ENCODE data around the gene CLDN14. TPM values are rescaled to one million over a fixed set of nuclear protein-coding genes. Genes with fewer than 3 reads are reported as not detected.

CLDN14 gene
- total RNA-seq, 1 experiment from 2014 or later: not detected

DNA sequence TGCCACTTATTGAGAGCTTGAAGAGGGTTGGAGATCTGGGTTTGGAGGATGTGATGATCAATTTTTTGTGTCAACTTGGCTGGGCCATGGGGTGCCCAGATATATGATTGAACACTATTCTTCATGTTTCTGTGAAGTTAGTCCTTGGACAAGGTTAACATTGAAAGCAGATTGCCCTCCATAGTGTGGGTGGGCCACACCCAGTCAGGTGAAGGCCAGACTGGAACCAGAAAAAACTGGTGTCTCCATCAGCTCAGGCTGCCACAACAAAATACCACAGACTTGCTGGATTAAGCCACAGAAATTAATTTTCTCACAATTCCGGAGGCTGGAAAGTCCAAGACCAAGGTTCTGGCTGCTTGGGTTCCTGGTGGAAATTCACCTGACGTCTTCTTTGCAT lies 7.5 kb downstream of the CLDN14 start:
- no peaks in the 10 kb centered on the region for H3K27me3 ChIP-seq (ENCODE audit: control insufficient read depth, insufficient read depth, low read length)
- H3K27ac ChIP-seq (ENCODE audit: low read length): no peak overlapping the region
- DNase-seq (ENCODE audit: low read depth, low spot score) (no peak), ATAC-seq (no peak)
- no TSS peak for BruUV-seq (replicated peaks)
- CTCF ChIA-PET: no interaction called here
- no peaks in the 10 kb centered on the region for H3K36me3 ChIP-seq (ENCODE audit: control insufficient read depth, insufficient read depth, low read length)
- TF ChIP-seq, protein P1, sequence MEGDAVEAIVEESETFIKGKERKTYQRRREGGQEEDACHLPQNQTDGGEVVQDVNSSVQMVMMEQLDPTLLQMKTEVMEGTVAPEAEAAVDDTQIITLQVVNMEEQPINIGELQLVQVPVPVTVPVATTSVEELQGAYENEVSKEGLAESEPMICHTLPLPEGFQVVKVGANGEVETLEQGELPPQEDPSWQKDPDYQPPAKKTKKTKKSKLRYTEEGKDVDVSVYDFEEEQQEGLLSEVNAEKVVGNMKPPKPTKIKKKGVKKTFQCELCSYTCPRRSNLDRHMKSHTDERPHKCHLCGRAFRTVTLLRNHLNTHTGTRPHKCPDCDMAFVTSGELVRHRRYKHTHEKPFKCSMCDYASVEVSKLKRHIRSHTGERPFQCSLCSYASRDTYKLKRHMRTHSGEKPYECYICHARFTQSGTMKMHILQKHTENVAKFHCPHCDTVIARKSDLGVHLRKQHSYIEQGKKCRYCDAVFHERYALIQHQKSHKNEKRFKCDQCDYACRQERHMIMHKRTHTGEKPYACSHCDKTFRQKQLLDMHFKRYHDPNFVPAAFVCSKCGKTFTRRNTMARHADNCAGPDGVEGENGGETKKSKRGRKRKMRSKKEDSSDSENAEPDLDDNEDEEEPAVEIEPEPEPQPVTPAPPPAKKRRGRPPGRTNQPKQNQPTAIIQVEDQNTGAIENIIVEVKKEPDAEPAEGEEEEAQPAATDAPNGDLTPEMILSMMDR (IDR thresholded peaks at IDR 0.05): no peak
- TF ChIP-seq TCF7L2 (IDR thresholded peaks at IDR 0.05; ENCODE audit: low read depth, low read length) (no peak), SIN3A (IDR thresholded peaks at IDR 0.05; ENCODE audit: borderline replicate concordance, insufficient read depth, low read depth, low read length) (no peak), POLR2AphosphoS5 (IDR thresholded peaks at IDR 0.05; ENCODE audit: low read depth, low read length) (no peak)
- TF ChIP-seq, protein P2, sequence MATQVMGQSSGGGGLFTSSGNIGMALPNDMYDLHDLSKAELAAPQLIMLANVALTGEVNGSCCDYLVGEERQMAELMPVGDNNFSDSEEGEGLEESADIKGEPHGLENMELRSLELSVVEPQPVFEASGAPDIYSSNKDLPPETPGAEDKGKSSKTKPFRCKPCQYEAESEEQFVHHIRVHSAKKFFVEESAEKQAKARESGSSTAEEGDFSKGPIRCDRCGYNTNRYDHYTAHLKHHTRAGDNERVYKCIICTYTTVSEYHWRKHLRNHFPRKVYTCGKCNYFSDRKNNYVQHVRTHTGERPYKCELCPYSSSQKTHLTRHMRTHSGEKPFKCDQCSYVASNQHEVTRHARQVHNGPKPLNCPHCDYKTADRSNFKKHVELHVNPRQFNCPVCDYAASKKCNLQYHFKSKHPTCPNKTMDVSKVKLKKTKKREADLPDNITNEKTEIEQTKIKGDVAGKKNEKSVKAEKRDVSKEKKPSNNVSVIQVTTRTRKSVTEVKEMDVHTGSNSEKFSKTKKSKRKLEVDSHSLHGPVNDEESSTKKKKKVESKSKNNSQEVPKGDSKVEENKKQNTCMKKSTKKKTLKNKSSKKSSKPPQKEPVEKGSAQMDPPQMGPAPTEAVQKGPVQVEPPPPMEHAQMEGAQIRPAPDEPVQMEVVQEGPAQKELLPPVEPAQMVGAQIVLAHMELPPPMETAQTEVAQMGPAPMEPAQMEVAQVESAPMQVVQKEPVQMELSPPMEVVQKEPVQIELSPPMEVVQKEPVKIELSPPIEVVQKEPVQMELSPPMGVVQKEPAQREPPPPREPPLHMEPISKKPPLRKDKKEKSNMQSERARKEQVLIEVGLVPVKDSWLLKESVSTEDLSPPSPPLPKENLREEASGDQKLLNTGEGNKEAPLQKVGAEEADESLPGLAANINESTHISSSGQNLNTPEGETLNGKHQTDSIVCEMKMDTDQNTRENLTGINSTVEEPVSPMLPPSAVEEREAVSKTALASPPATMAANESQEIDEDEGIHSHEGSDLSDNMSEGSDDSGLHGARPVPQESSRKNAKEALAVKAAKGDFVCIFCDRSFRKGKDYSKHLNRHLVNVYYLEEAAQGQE (IDR thresholded peaks at IDR 0.05; ENCODE audit: insufficient read depth in 1 of 2, low read depth in 2 of 2, low read length in 1 of 2): no peak
- intact Hi-C loops (cut with micrococcal nuclease; ENCODE audit: unreplicated experiment): no loop called here
- in situ Hi-C loops (cut with HindIII; ENCODE audit: low pct_unique_long_range_greater_than_20kb, low sequenced_read_pairs): no loop called here
- no peaks in the 10 kb centered on the region for H3K9me3 ChIP-seq (ENCODE audit: control insufficient read depth, insufficient read depth, low read depth, low read length)
- H3K4me3 ChIP-seq (ENCODE audit: low read depth in 2 of 2, low read length in 2 of 2): no peak overlapping the region
- H3K4me1 ChIP-seq (ENCODE audit: control insufficient read depth, insufficient read depth, low read length): peaks cover 3% of the 10 kb centered on the region; the same call in 1 of the 2 replicates
- POLR2A ChIA-PET: no interaction called here

DNA sequence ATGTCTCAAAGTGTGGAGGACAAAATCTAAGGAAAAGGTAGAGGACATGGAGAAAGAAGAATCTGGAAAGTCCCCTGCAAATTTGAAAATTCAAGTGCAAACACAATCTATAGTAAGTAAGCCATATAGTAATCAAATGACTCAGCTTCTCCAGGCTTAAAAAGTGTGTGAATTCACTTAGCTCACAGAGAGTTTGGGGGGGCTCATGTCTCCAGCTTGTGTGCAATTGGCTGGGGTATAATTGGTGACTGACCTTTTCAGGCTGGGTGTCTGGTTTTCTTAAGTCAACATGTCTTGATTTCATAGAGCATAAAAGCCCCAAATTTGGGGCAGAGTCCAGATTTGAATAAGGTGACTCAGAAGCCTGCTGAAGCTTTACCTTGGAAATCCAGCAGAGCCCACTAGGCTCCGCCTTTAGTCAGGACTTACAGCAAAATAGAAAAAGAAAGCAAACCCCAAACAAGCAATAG lies 8.6 kb downstream of the CLDN14 start:
- no peak overlapping the region for H3K4me3 ChIP-seq (ENCODE audit: low read depth in 2 of 2, low read length in 2 of 2)
- intact Hi-C loops (cut with micrococcal nuclease; ENCODE audit: unreplicated experiment) (no loop called here), in situ Hi-C loops (cut with HindIII; ENCODE audit: low pct_unique_long_range_greater_than_20kb, low sequenced_read_pairs) (no loop called here)
- TF ChIP-seq SIN3A (IDR thresholded peaks at IDR 0.05; ENCODE audit: borderline replicate concordance, insufficient read depth, low read depth, low read length): no peak
- TF ChIP-seq, protein P1 (IDR thresholded peaks at IDR 0.05): no peak
- TF ChIP-seq, protein P2 (IDR thresholded peaks at IDR 0.05; ENCODE audit: insufficient read depth in 1 of 2, low read depth in 2 of 2, low read length in 1 of 2): no peak
- no peak overlapping the region for H3K27ac ChIP-seq (ENCODE audit: low read length)
- ATAC-seq: no peak
- CTCF ChIA-PET: no interaction called here
- H3K27me3 ChIP-seq (ENCODE audit: control insufficient read depth, insufficient read depth, low read length): no peaks in the 10 kb centered on the region
- BruUV-seq (replicated peaks): no TSS peak
- no peaks in the 10 kb centered on the region for H3K4me1 ChIP-seq (ENCODE audit: control insufficient read depth, insufficient read depth, low read length)
- POLR2A ChIA-PET: no interaction called here
- H3K9me3 ChIP-seq (ENCODE audit: control insufficient read depth, insufficient read depth, low read depth, low read length): no peaks in the 10 kb centered on the region
- H3K36me3 ChIP-seq (ENCODE audit: control insufficient read depth, insufficient read depth, low read length): no peaks in the 10 kb centered on the region
- no peak for DNase-seq (ENCODE audit: low read depth, low spot score)
